NCI-H2171 treated with DMSO at 0.1 percent for 48 hours (cell line): ENCODE measurements around the gene GEMIN2.
"Not testable (repeated sequence)": the region's sequence is repeated elsewhere in the genome, so short reads cannot be mapped to it uniquely, and the experiment has no call there.

Experiments
- DNase-seq: peaks from one replicate; lab custom pipeline; 2025; lab: John Stamatoyannopoulos, UW

GEMIN2 gene

GRCh38 chr14:39176263-39177167 is 62.4 kb downstream of the GEMIN2 start:
- DNase-seq, result no peak

- no peak for DNase-seq
These were observed 63.0 kb downstream of the GEMIN2 start for GRCh38 chr14:39177168-39177545.

- DNase-seq, result no peak
These were observed 64.9 kb downstream of the GEMIN2 start for GRCh38 chr14:39179042-39179441.

- DNase-seq, result no peak
These were observed 66.4 kb downstream of the GEMIN2 start for GRCh38 chr14:39180553-39180952.

GRCh38 chr14:39181026-39181692 is 67.0 kb downstream of the GEMIN2 start:
- DNase-seq, result peak; percentile 29

- no peak for DNase-seq
These were observed 67.5 kb downstream of the GEMIN2 start for GRCh38 chr14:39181693-39182047.

- no peak for DNase-seq
These were observed 68.9 kb downstream of the GEMIN2 start for GRCh38 chr14:39182770-39183684.

- DNase-seq, result not testable (repeated sequence)
These were observed 69.5 kb downstream of the GEMIN2 start for GRCh38 chr14:39183685-39184003.

GRCh38 chr14:39184628-39185255 is 70.6 kb downstream of the GEMIN2 start:
- no peak for DNase-seq

- DNase-seq, result no peak
These were observed 71.3 kb downstream of the GEMIN2 start for GRCh38 chr14:39185256-39186049.
